Body of pancreas (tissue), 4 donors: ENCODE data around the gene LDLRAD2. TPM values are rescaled to one million over a fixed set of nuclear protein-coding genes. Genes with fewer than 3 reads are reported as not detected.

Source experiments
- ATAC-seq: fragments of 150-250 bp; one replicate; pipeline ENCODE4 v1.9.1; 2016
- DNase-seq, 4 donors: peaks; one replicate each; pipeline ENCODE4 v3.0.0-alpha.2; 2019
- H3K27ac ChIP-seq, 4 donors: fragments of 200-600 bp; sonication (generic); 1 replicate in 3 of 4; 2 replicates in 1 of 4; pipeline versions ENCODE4 v1.5.1 to v1.6.1; 2016 to 2019; ENCODE audit warnings: mild to moderate bottlenecking in 1 of 4, mixed read lengths in 1 of 4, moderate library complexity in 1 of 4
- H3K27me3 ChIP-seq, 2 donors: fragments of 200-600 bp; sonication (generic); one replicate each; pipeline ENCODE4 v1.6.0; 2016; ENCODE audit warnings: mild to moderate bottlenecking in 1 of 2
- H3K36me3 ChIP-seq, 2 donors: fragments of 200-600 bp; sonication (generic); replicated peaks in 1 of 2; 2 replicates each; pipeline ENCODE4 v1.5.1; 2016; ENCODE audit warnings: low read depth in 2 of 2; ENCODE audit not compliant: insufficient read depth in 1 of 2
- H3K4me1 ChIP-seq: fragments of 200-600 bp; sonication (generic); one replicate; pipeline ENCODE4 v1.6.0; 2016
- H3K4me3 ChIP-seq, 2 donors: fragments of 200-600 bp; sonication (generic); 1 replicate in 1 of 2; 2 replicates in 1 of 2; pipeline ENCODE4 v1.5.1; 2016 to 2019
- H3K9me3 ChIP-seq, 3 donors: fragments of 200-600 bp; sonication (generic); 1 replicate in 2 of 3; 2 replicates in 1 of 3; pipeline ENCODE4 v1.5.1; 2016
- CTCF ChIP-seq, 7 experiments: fragments of 450-650 bp in 4 of 7; fragments of 200-600 bp in 3 of 7; sonication (generic) in 3 of 7; IDR thresholded peaks; one replicate each; pipeline ENCODE4 v1.5.1; 2016 to 2019; ENCODE audit warnings: antibody characterized with exemption in 7 of 7
- POLR2A ChIP-seq, 3 donors: fragments of 450-650 bp; IDR thresholded peaks; one replicate each; pipeline ENCODE4 v1.6.1; 2016; ENCODE audit warnings: antibody characterized with exemption in 3 of 3, mild to moderate bottlenecking in 2 of 3
- WGBS, 2 donors: methylation state at CpG; one replicate each; pipeline ENCODE4 v1.1.5; 2017; 5-methylcytosine and 5-hydroxymethylcytosine counted together
- intact Hi-C: fragments of 100-400 bp; cut with DNase I; formaldehyde crosslinking; loops from one replicate; pipeline ENCODE4 v1.15.1; 2023
- total RNA-seq, 2 donors: library from RNA; depleted of rRNA; stranded (reverse); fragments of >200 nt; gene quantifications; one replicate each; pipeline ENCODE4 v1.1.0, GENCODE V29; 2016

LDLRAD2 gene
- total RNA-seq, 2 donors from 2014 or later, result 2.3 TPM; not detected in 1

- Histone ChIP-seq H3K4me1 (peaks cover 8% of the 10 kb centered on the region), H3K36me3 (peaks cover 0 to 5% of the 10 kb centered on the region in 2 donors), H3K9me3 (no peaks in the 10 kb centered on the region), H3K27ac (no peak overlapping the region), H3K4me3 (no peak overlapping the region), H3K27me3 (no peaks in the 10 kb centered on the region)
- DNase-seq, result no peak
- intact Hi-C loops, result no loop called here
- ATAC-seq, result no peak
- TF ChIP-seq POLR2A (IDR thresholded peaks at IDR 0.05), result no peak
- no peak for TF ChIP-seq CTCF (IDR thresholded peaks at IDR 0.05)
- WGBS, 2 donors, result 78 to 85% methylated on average over 11 to 12 of the region's 12 CpGs
Measured at GRCh38 chr1:21868941-21869454, 56.9 kb downstream of the LDLRAD2 start.

- ATAC-seq (peak; percentile 62), DNase-seq (peak; percentile 64 to 84 (median 77))
- Histone ChIP-seq H3K9me3 (no peaks in the 10 kb centered on the region), H3K27me3 (no peaks in the 10 kb centered on the region), H3K27ac (peak overlapping the region in 2 of 4 donors; percentile 34 to 45), H3K4me3 (no peak overlapping the region), H3K36me3 (peaks cover 0 to 6% of the 10 kb centered on the region in 2 donors), H3K4me1 (peaks cover 8% of the 10 kb centered on the region)
- WGBS, 2 donors, result 70 to 86% methylated on average over 5 to 13 of the region's 13 CpGs
- intact Hi-C loops, result no loop called here
- TF ChIP-seq POLR2A (IDR thresholded peaks at IDR 0.05) (no peak), CTCF (IDR thresholded peaks at IDR 0.05) (no peak)
Measured at GRCh38 chr1:21869620-21870121, 57.6 kb downstream of the LDLRAD2 start.

- intact Hi-C loops, result no loop called here
- Histone ChIP-seq H3K36me3 (peaks cover 4 to 5% of the 10 kb centered on the region in 2 donors), H3K27me3 (no peaks in the 10 kb centered on the region), H3K27ac (no peak overlapping the region), H3K4me1 (peaks cover 8% of the 10 kb centered on the region), H3K4me3 (no peak overlapping the region), H3K9me3 (no peaks in the 10 kb centered on the region)
- DNase-seq (no peak), ATAC-seq (no peak)
- TF ChIP-seq CTCF (IDR thresholded peaks at IDR 0.05) (no peak), POLR2A (IDR thresholded peaks at IDR 0.05) (no peak)
- 92 to 97% methylated on average over 15 of the region's 15 CpGs for WGBS, 2 donors
Measured at GRCh38 chr1:21870611-21871010, 58.5 kb downstream of the LDLRAD2 start.

- no peak overlapping the region for H3K4me3 ChIP-seq
- WGBS, 2 donors, result 77 to 93% methylated on average over 10 to 13 of the region's 13 CpGs
- H3K4me1 ChIP-seq, result peaks cover 8% of the 10 kb centered on the region
- H3K27me3 ChIP-seq, result no peaks in the 10 kb centered on the region
- H3K27ac ChIP-seq, result no peak overlapping the region
- ATAC-seq, result no peak
- TF ChIP-seq CTCF (IDR thresholded peaks at IDR 0.05) (no peak), POLR2A (IDR thresholded peaks at IDR 0.05) (no peak)
- no peak for DNase-seq
- H3K36me3 ChIP-seq, result peaks cover 4 to 7% of the 10 kb centered on the region in 2 donors
- no peaks in the 10 kb centered on the region for H3K9me3 ChIP-seq
- intact Hi-C loops, result no loop called here
Measured at GRCh38 chr1:21871943-21872342, 59.9 kb downstream of the LDLRAD2 start.
